HCT116 (cell line): ENCODE data around the gene NPLOC4.

Experiments
- EZH2 ChIP-seq: fragments of 200-600 bp; sonication (generic); IDR thresholded peaks from 2 replicates; pipeline ENCODE4 v1.6.1; 2017; ENCODE audit warnings: antibody characterized with exemption, mixed run types
- JUND ChIP-seq: IDR thresholded peaks from 2 replicates; pipeline ENCODE4 v1.6.1; 2012
- POLR2A ChIP-seq: IDR thresholded peaks from 2 replicates; pipeline ENCODE4 v1.7.0; 2011; ENCODE audit warnings: borderline replicate concordance; ENCODE audit not compliant: insufficient read depth, insufficient read length; ENCODE audit errors: extremely low read depth
- POLR2AphosphoS5 ChIP-seq: IDR thresholded peaks from 2 replicates; pipeline ENCODE4 v1.6.1; 2011; ENCODE audit warnings: mild to moderate bottlenecking, low read depth, low read length, moderate library complexity
- RAD21 ChIP-seq: IDR thresholded peaks from 2 replicates; pipeline ENCODE4 v1.6.1; 2012; ENCODE audit warnings: low read depth, mild to moderate bottlenecking
- SIN3A ChIP-seq: IDR thresholded peaks from 2 replicates; pipeline ENCODE4 v1.6.1; 2012; ENCODE audit warnings: low read depth
- SP1 ChIP-seq: IDR thresholded peaks from 2 replicates; pipeline ENCODE4 v1.6.1; 2012; ENCODE audit warnings: low read depth
- SRF ChIP-seq: IDR thresholded peaks from 2 replicates; pipeline ENCODE4 v1.6.1; 2012; ENCODE audit warnings: low read depth
- YY1 ChIP-seq: IDR thresholded peaks from 2 replicates; pipeline ENCODE4 v1.6.1; 2011; ENCODE audit warnings: low read length, low read depth, moderate library complexity, mild to moderate bottlenecking; ENCODE audit not compliant: insufficient replicate concordance; ENCODE audit errors: extremely low read depth
- ZBTB33 ChIP-seq: IDR thresholded peaks from 2 replicates; pipeline ENCODE4 v1.6.1; 2011; ENCODE audit warnings: mild to moderate bottlenecking, low read length, moderate library complexity; ENCODE audit not compliant: insufficient replicate concordance; ENCODE audit errors: extremely low read depth
- ZNF274 ChIP-seq: fragments of 200-500 bp; sonication (Bioruptor generic); IDR thresholded peaks from 2 replicates; pipeline ENCODE4 v1.6.1; 2014; ENCODE audit warnings: mild to moderate bottlenecking, low read depth, low read length, inconsistent platforms
- TF ChIP-seq, protein P1 (sequence below), 3 experiments: fragments of 200-600 bp in 1 of 3; sonication (generic) in 1 of 3; IDR thresholded peaks in 2 of 3; conservative IDR thresholded peaks in 1 of 3; 2 replicates each; pipeline ENCODE4 v1.5.1; 2012 to 2017; ENCODE audit warnings: low read depth in 2 of 3, low read length in 2 of 3, antibody characterized with exemption in 1 of 3, borderline replicate concordance in 1 of 3, control low read depth in 1 of 3, mild to moderate bottlenecking in 1 of 3, mixed read lengths in 1 of 3, mixed run types in 1 of 3, moderate library complexity in 1 of 3; ENCODE audit not compliant: insufficient read depth in 1 of 3
- TF ChIP-seq, protein P2 (sequence below): IDR thresholded peaks from 2 replicates; pipeline ENCODE4 v1.6.1; 2012
- TF ChIP-seq, protein P3 (sequence below): IDR thresholded peaks from 2 replicates; pipeline ENCODE4 v1.6.1; 2012; ENCODE audit warnings: low read depth

GRCh38 chr17:81682565-81683207 is 45.8 kb upstream of the NPLOC4 start:
- TF ChIP-seq, protein P1, sequence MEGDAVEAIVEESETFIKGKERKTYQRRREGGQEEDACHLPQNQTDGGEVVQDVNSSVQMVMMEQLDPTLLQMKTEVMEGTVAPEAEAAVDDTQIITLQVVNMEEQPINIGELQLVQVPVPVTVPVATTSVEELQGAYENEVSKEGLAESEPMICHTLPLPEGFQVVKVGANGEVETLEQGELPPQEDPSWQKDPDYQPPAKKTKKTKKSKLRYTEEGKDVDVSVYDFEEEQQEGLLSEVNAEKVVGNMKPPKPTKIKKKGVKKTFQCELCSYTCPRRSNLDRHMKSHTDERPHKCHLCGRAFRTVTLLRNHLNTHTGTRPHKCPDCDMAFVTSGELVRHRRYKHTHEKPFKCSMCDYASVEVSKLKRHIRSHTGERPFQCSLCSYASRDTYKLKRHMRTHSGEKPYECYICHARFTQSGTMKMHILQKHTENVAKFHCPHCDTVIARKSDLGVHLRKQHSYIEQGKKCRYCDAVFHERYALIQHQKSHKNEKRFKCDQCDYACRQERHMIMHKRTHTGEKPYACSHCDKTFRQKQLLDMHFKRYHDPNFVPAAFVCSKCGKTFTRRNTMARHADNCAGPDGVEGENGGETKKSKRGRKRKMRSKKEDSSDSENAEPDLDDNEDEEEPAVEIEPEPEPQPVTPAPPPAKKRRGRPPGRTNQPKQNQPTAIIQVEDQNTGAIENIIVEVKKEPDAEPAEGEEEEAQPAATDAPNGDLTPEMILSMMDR (IDR thresholded peaks at IDR 0.05 in 2 of 3, conservative IDR thresholded peaks at IDR 0.05 in 1 of 3; ENCODE audit: borderline replicate concordance in 1 of 3, insufficient read depth in 1 of 3, low read depth in 2 of 3, low read length in 2 of 3) = no peak
- TF ChIP-seq POLR2AphosphoS5 (no peak), SP1 (no peak), YY1 (no peak), SRF (no peak), RAD21 (no peak), EZH2 (no peak), SIN3A (no peak), ZNF274 (no peak), POLR2A (no peak), ZBTB33 (no peak), JUND (no peak)
- TF ChIP-seq, protein P2, sequence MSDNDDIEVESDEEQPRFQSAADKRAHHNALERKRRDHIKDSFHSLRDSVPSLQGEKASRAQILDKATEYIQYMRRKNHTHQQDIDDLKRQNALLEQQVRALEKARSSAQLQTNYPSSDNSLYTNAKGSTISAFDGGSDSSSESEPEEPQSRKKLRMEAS = no peak
- TF ChIP-seq, protein P3, sequence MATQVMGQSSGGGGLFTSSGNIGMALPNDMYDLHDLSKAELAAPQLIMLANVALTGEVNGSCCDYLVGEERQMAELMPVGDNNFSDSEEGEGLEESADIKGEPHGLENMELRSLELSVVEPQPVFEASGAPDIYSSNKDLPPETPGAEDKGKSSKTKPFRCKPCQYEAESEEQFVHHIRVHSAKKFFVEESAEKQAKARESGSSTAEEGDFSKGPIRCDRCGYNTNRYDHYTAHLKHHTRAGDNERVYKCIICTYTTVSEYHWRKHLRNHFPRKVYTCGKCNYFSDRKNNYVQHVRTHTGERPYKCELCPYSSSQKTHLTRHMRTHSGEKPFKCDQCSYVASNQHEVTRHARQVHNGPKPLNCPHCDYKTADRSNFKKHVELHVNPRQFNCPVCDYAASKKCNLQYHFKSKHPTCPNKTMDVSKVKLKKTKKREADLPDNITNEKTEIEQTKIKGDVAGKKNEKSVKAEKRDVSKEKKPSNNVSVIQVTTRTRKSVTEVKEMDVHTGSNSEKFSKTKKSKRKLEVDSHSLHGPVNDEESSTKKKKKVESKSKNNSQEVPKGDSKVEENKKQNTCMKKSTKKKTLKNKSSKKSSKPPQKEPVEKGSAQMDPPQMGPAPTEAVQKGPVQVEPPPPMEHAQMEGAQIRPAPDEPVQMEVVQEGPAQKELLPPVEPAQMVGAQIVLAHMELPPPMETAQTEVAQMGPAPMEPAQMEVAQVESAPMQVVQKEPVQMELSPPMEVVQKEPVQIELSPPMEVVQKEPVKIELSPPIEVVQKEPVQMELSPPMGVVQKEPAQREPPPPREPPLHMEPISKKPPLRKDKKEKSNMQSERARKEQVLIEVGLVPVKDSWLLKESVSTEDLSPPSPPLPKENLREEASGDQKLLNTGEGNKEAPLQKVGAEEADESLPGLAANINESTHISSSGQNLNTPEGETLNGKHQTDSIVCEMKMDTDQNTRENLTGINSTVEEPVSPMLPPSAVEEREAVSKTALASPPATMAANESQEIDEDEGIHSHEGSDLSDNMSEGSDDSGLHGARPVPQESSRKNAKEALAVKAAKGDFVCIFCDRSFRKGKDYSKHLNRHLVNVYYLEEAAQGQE = no peak
